HG03378 (cell line): ENCODE data around the gene CLEC10A.

ENCODE experiments used
- ATAC-seq: cut with Tn5 transposase; IDR thresholded peaks from one replicate; pipeline ENCODE4 v1.9.1; 2021; ENCODE audit warnings: mild to moderate bottlenecking, moderate library complexity; ENCODE audit not compliant: unreplicated experiment

The CLEC10A gene

GRCh38 chr17:7042501-7043181, 37.4 kb downstream of the CLEC10A start:
- ATAC-seq = no peak

- no peak for ATAC-seq
Observed at GRCh38 chr17:7041607-7042500, 38.2 kb downstream of the CLEC10A start.

- no peak for ATAC-seq
Observed at GRCh38 chr17:7039832-7040231, 40.2 kb downstream of the CLEC10A start.

- no peak for ATAC-seq
Observed at GRCh38 chr17:7038025-7038862, 41.8 kb downstream of the CLEC10A start.

- peak; percentile 80 for ATAC-seq
Observed at GRCh38 chr17:7035591-7036368, 44.3 kb downstream of the CLEC10A start, which contains the start of gene SLC16A13. TSS of gene SLC16A13 (plus strand) at chr17:7036015. CDS start at chr17:7036383, 368 bp downstream.

- no peak for ATAC-seq
Observed at GRCh38 chr17:7034955-7035590, 45.0 kb downstream of the CLEC10A start.

GRCh38 chr17:7029659-7030058, 50.4 kb downstream of the CLEC10A start:
- no peak for ATAC-seq

- no peak for ATAC-seq
Observed at GRCh38 chr17:7029096-7029495, 51.0 kb downstream of the CLEC10A start.

- no peak for ATAC-seq
Observed at GRCh38 chr17:7027335-7027734, 52.7 kb downstream of the CLEC10A start.

GRCh38 chr17:7026471-7027115, 53.5 kb downstream of the CLEC10A start:
- no peak for ATAC-seq

GRCh38 chr17:7025245-7025644, 54.8 kb downstream of the CLEC10A start:
- no peak for ATAC-seq
